HG03060 (cell line): ENCODE measurements around the gene GNA14.
"Not testable (repeated sequence)": the region's sequence is repeated elsewhere in the genome, so short reads cannot be mapped to it uniquely, and the experiment has no call there.

Experiments used
- ATAC-seq: cut with Tn5 transposase; IDR thresholded peaks from one replicate; pipeline ENCODE4 v1.9.1; 2021; ENCODE audit warnings: low read depth, moderate number of reproducible peaks; ENCODE audit not compliant: unreplicated experiment

The GNA14 gene

DNA sequence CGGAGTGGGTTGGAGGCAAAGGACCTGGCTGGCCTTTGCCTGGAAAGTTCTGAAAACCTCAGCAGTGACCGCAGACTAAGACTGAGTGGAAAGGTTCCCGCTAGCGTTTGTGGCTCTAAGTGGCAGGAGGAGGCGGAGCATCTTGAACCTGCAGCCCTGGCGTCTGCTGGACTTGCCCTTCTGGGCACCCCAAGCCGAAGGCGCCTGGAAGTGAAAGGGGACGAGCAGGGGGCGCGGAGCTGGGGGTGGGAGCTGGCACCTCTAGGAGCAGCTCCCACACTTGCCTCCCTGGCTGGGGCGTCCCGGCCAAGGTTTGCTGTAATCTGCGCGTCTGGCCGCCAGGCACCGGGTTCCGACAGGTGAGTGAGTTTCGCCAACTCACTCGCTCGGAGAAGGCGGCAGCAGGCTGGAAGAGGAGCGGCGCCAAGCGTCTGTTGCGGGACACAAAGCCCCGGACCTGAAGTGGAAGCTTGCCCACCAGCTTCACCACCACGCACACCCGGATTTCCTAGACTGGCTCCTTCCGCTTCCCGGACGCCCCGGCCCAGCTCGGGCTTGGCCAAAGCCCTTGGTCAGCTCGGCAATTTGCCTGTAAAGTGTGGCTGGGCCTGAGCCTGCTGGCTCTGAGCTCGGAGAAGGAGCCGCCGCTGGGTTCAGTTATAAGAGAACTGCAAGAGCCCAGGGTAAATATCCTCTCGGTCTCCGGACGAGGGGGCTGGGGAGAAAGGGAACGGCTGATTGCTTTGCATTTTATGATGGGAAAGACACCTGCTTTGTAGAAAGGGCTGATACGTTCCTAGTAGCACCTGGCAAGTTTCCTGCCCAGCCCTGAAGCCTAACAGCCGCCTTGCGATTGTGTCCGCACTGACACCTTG, at the start of gene GNA14:
Gene GNA14, minus strand, starts transcription at position 89 of the 875 bp plus-strand sequence. CDS start 529 bp downstream, outside the sequence.
- no peak for ATAC-seq

DNA sequence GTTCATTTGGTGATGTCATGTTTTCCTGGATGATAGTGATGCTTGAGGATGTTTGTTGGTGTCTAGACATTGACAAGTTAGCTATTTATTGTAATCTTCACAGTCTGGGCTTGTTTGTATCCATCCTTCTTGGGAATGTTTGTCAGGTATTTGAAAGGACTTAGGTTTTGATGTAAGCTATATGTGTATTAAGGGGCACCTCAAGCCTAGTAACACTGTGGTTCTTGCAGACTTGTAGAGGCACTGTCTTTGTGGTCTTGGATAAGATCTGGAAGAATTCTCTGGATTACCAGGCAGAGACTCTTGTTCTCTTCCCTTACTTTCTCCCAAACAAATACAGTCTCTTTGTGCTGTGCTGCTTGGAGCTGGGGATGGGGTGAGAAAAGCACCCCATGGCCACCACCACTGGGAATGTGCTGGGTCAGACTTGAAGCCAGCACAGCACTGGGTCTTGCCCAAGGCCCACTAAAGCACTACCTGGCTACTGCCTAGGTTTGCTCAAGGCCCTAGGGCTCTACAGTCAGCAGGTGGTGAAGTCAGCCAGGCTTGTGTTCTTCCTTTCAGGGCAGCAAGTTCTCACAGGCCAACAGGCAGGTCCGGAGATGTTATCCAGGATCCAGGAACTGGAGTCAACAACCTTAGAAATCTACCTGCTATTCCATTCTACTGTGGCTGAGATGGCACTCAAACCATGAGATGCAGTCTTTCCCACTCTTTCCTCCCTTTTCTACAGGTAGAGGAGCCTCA, 49.3 kb upstream of the GNA14 start:
- no peak for ATAC-seq

DNA sequence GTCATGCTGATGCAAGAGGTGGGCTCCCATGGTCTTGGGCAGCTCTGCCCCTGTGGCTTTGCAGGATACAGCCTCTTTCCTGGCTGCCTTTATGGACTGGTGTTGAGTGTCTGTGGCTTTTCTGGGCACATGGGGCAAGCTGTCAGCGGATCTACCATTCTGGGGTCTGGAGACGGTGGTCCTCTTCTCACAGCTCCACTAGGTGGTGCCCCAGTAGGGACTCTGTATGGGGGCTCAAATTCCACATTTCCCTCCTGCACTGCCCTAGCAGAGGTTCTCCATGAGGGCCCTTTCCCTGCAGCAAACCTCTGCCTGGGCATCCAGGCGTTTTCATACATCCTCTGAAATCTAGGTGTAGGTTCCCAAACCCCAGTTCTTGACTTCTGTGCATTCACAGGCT, 42.6 kb upstream of the GNA14 start:
- not testable (repeated sequence) for ATAC-seq

DNA sequence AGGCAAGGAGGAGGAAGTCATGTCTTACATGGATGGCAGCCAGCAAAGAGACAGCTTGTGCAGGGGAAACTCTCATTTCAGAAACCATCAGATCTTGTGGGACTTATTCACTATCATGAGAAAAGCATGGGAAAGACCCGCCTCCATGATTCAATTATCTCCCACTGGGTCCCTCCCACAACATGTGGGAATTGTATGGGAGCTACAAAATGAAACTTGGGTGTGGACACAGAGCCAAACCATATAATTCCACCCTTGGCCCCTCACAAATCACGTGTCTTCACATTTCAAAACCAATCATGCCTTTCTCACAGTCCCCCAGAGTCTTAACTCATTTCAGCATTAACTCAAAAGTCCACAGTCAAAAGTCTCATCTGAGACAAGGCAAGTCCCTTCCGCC, 42.0 kb upstream of the GNA14 start:
- not testable (repeated sequence) for ATAC-seq

DNA sequence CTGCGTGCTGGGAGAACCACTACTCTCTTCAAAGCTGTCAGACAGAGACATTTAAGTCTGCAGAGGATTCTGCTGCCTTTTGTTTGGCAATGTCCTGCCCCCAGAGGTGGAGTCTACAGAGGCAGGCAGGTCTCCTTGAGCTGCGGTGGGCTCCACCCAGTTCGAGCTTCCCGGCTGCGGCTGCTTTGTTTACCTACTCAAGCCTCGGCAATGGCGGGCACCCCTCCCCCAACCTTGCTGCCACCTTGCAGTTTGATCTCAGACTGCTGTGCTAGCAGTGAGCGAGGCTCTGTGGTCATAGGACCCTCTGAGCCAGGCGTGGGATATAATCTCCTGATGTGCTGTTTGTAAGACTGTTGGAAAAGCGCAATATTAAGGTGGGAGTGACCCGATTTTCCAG, 39.6 kb upstream of the GNA14 start:
- not testable (repeated sequence) for ATAC-seq

DNA sequence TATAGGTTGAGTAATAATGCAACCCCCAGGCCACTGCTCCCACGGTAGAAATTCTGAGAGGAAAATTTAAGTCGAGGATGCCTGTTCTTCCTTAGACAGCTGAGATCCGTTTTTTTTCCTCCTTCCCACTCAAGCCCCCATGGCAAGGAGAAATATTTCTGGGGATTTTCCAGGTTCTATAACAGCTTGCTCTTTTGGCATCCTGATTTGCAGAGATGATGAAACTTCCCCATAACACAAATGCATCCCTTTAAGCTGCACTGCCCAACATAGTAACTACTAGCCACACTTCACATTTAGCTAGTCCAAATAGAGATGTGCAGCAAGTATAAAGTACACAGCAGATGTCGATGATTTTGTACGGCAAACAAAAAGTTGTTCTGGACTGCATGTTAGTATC, 32.5 kb upstream of the GNA14 start:
- no peak for ATAC-seq

DNA sequence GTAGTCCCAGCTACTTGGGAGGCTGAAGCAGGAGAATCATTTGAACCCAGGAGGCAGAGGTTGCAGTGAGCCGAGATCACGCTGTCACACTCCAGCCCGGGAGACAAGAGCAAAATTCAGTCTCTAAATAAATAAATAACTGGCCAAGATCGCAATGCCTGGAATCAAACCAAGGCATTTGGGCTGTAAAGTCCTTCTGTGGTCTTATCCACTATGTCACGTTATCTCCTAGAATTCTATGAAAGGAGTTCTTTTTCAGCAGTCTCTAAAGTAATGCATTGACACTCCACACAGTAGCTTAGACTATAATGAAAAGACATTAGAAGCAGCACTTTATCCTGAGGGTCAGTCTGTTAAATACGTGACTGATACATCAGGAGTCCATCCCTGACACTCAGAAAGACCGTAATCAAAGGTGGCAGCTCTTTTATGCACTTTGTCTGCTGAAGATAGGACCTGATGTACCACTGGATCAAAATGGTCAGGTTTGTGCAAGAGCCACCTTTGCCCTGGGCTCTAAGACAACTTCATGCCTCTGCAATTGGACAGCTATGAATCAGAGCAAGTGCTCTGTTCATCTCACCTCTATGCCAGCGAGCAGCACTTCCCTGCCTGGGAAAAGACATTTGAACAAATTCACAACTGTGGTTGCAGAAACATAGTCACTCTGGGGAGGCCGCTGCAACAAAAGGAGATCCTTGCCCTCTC, 31.7 kb upstream of the GNA14 start:
- no peak for ATAC-seq

DNA sequence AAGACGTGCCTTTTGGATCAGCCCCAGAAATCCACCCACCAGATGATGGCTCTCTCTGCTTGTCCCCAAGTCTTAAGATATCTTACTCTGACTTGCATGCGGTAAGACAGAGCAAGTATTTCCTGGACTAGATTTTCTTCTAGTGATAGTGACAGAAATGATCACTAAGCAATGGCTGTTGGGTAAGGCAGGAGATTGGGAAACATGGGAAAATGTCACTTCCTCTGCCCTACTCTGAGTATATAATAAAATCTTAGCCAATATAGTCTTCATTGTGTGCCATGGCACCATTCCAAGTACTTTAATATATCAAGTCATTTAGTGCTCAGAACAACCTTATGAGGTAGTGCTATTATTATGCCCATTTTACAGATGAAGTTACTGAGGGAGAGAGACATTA, 31.0 kb upstream of the GNA14 start:
- no peak for ATAC-seq

DNA sequence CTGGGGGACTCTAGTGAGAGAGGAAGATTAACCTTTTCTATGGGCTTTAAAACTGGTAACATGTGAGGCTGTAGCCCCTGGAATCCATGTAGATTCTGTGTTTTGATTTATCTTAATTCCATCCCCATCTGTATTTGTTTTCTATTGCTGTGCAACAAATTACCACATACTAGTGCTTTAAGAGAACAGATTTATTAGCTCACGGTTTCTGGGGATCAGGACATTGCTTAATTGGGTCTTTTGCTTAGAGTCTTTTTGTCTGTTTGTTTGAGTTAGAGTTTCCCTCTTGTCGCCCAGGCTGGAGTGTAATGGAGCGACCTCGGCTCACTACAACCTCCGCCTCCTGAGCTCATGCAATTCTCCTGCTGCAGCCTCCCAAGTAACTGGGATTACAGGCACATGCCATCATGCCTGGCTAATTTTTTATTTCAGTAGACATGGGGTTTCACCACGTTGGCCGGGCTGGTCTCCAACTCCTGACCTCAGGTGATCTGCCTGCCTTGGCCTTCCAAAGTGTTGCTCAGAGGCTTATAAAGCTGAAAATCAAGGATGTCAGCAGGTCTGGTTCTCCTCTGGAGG, 29.9 kb upstream of the GNA14 start:
- no peak for ATAC-seq

DNA sequence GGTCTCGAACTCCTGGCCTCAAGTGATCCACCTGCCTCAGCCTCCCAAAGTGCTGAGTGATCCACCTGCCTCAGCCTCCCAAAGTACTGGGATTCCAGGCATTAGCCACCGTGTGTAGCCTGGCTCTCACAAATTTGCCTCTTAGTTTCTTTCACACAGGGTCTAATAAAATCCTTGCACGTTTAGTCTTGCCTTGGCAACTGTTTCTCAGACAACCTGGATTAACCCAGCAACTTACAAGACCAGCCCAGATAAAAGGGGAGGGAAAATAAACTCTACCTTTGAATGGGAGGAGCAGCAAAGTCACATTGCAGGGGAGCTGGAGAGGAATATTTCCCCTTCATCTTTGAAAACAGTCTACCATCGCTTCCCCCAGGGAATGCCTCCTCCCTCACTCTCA, 29.3 kb upstream of the GNA14 start:
- no peak for ATAC-seq

DNA sequence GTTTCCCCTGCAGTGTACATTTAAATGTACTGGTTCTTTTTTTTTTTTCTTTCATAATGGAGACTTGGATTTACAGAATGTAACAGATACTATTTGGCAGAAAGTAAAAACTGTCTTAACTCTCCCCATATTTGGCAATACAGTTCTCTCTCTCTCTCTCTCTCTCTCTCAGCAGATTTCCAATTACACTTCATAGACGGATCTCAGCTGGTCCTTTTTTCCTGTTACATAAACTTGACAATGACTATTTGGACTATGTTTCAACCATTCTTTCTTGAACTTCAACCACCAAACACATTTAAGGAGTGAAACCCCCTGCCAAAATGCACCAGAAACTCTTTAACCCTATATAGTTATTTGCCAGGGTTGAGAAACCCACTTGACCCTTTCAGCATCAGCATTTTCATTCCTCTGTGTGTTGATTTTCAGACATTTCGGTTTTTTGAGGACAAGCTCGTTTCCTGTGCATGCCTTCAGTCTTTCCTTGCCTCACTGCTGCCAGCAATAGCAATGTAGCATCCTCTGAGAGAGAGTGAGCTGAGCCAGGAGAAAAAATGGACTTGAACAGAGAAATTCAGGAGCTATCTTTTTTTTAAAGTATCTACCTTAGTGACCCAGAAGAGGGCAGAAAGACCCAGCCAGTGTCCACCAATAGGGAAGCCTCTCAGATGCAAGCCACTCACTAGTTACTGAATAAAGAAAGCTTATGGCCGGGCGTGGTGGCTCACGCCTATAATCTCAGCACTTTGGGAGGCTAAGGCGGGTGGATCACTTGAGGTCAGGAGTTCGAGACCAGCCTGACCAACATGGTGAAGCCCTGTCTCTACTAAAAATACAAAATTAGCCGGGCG, 26.0 kb upstream of the GNA14 start:
- no peak for ATAC-seq

DNA sequence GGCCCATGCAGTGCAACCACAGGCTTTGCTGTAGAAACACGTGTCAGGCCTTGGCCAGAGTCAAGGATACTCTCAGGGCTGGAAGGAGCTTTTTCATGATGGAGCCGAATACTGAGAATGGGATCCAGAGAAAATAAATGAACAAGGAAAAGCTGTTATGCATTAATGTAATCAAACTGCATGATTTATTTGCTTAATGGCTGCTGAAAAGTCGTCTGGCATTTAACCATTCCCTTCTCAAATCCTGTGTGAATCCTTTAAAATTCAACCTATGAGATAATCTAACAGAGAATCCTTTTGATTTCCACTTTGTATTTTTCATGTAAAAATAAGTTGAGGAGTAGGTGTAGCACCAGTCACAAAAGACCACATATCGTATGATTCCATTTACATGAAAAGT, 24.1 kb upstream of the GNA14 start:
- ATAC-seq = no peak

DNA sequence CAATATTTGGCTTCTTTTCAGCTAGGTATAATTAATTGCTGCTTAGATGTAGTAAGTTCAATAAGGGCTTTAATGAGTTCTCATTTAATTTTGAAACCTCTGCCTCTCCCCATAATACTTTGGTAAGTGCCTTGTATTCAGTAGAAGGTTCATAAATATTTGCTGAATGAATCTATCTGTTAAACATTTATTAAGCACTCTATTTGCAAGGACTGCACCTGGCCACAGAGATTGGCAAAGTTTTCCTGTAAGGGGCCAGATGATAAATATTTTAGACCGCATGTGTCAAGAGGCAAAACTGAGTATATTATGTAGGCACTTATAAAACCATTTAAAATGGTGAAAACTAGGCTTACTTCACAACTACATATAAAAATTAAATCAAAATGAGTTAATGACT, 19.0 kb upstream of the GNA14 start:
- no peak for ATAC-seq

DNA sequence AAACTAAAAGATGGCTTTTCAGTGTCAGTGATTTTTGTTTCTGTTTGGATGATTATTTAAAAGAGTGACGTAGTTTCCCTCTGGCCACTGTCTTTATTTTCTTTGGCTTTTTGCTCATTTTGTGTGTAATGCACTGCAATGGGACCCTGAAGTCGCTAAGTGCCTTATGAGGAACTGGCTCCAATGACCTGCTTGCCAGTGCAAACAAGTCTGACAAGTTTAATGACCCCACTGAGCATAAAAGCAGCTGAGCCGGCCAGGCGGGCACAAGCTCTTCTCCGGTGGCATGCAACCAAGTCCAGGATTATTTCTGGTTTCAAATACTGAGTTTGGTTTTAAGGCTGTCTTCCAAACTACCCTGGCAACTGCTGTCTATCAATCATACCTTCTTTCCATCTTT, 15.6 kb upstream of the GNA14 start:
- no peak for ATAC-seq

DNA sequence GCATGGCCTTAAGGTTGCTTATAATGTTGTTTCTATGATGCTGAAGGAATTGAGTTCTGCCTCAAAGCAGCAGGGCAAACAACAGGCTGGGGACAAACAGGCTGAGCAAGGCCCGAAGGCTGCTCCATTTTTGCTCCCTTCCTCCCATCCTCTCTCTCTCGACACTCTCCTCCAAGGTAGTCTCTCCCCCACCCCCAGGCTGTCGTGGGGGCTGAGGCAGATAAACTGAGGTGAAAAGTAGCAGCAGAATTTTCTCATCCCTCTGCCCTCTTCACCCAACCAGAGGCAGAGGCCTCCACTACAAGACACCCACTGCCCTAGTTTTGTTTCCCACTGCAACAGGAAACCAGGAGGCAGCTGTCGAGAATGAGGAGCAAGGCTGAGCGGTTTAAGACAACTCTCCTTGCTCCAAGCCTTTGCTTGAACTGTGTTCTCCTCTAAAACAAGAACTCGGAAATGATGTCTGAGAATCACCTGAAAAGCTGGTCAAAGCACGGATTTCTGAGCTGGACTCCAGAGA, 13.5 kb upstream of the GNA14 start:
- ATAC-seq = no peak

DNA sequence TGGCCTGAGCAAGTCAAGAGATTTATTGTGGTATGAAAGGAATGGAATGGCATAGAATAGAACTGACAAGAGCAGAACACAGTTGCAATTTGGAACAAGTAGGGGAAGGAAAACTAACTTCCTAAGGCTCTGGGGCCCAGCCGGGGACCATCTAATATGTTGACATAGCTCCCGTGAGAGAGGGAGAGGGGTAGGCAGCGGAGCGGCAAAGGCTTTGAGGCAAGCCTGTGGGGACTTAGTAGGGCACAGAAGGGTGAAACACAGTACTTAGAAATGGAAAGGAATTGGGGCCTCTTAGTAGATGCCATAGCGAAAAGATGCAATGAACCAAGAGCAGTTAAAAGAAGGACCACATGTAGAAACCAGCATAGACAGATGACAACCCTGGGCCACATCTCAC, 11.8 kb upstream of the GNA14 start:
- no peak for ATAC-seq

DNA sequence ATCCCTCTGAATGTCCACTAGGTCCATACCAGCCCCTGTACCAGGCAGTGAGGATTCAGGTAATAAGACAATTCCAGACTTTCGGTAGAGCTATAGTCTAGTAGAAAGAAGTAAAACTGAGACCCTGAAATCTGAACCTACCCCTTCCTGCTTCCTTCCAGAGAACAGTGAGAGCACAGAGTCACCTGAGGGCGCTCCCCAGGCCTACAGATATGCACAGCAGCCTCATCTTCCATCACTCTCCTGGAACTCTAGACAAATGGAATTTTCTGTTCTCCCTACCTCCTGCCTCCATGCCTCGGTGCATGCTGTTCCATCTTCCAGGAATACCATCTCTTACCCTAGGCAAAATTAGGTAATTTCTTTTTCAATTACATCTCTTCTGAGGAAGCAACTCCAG, 3.1 kb upstream of the GNA14 start:
- ATAC-seq = no peak

DNA sequence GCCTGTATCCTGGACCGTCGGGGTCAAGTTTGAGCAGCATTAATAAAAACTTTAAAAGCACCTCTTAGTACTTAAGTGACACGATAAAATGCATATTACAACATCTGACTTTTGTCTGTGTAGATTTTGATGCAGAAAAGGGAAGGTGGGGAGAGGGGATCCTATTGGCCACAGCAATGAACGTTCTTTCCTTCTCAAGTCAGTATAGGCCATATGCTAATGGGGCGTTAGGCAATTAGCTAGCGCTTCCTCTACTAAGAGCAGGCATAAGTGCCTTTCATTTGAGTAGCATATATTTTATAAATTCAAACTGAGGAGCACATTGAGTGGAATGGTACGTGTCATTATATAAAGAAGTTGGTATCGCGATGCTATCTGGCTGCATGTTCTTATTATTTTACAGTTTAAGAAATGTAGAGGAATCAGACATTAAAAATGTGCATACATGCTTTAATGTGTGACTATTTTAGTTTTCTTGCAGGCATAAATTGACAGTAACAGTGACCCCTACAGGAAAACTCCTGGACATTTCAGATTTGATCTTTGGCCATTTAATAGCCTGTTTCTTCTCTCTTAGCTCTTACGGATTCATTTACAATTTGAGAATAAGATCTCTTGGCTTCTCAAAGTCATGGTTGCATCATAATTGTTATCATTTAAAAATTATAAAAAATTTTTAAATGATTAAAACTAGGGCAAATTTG, 1.1 kb upstream of the GNA14 start:
- no peak for ATAC-seq
